ENCODE data around the gene MGAT1.
"Not testable (repeated sequence)": the region's sequence is repeated elsewhere in the genome, so short reads cannot be mapped to it uniquely, and the experiment has no call there.

The MGAT1 gene

GRCh38 chr5:180803181-180804128, 849 bp upstream of the MGAT1 start:
- no peak for DNase-seq

DNA sequence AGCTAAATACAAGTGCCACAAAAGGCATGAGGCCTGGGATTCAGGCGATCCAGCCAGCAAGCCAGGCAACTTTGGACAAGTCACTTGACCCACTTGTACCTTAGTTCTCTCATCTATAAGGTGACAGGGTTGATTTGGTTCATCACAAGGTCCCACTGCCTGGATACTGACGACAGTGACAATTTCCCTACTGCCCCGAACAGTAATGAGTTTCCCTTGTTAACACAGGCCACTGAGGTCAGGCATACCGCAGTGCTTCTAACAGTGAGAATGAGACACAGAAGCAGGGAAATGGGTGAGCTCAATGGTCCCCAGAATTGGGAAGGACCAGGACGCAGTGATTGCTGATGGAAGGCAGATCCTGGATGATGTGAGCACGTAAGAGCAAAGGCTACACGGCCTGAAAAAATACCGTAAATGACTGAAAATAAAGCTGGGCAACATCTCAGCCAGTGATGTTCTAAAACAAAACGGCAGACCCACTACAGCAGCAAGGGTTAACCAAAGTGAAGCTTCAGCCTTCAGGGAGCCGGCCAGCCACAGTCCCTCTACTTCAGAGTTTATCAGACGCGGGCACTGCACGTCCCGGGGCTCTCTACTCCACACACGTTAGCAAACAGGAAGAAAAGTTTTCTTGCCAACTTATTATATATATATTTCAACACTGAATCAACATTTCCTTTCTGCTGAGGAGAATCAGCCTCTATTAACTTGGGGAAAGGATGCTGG, 846 bp downstream of the MGAT1 start:
- DNase-seq: no peak

DNA sequence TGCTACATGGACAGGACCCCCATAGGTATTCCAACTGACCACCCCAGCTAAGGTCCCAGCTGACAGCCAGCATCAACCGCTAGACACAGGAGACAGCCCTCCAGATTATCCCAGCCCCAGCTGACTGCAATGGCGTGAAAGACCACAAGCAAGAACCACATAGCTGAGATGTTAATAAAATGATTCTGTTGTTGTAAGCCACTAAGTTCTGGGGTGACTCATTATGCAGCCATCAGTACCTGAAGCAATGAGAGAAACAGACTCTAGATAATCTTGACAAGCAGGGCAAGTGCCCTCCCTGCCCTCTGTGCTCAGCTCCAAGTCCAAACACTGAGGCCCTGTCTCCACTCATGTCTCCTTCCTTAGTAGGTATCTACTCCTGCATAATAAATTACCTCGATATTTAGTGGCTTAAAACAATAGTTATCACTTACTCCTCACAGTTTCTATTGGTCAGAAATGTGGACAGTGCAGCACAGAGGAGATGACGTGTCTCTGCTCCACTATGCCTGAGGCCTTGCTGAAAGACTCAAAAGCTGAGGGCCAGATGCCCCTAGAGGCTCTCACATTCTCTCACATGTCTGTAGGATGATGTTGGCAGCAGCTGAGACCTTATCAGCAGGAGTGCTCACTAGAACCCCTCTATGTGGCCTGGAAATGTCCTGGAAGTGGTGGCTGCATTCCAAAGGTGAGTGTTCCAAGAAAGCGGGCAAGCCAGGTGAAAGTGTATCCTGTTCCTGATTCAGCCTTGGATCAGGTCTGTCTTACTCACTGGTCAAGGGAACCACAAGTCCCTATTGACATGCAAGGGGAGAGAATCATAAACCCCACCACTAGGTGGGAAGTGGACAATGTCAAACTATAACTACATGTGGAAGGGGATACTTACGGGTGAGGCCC, 2.5 kb downstream of the MGAT1 start:
- no peak for DNase-seq

GRCh38 chr5:180799194-180799593, 3.4 kb downstream of the MGAT1 start:
- no peak for DNase-seq

DNA sequence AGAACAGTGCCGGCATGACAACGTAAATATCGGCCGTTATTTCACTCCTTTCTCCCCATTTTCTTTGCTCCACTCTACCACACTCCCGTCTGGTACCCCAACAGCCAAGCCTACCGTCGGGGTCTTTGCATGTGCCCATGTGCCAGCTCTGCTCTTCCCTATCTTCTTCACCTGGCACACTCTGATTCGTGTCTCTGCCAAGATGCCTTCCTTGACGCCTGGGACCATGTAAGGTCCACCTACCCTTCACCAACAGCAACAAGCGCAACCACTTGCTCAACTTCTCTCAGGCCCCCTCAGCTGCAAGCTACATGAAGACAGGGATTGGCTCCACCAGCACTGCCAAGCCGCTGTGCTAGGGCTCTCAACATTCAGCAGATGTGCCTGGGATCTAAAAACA, 4.4 kb downstream of the MGAT1 start:
- no peak for DNase-seq

DNA sequence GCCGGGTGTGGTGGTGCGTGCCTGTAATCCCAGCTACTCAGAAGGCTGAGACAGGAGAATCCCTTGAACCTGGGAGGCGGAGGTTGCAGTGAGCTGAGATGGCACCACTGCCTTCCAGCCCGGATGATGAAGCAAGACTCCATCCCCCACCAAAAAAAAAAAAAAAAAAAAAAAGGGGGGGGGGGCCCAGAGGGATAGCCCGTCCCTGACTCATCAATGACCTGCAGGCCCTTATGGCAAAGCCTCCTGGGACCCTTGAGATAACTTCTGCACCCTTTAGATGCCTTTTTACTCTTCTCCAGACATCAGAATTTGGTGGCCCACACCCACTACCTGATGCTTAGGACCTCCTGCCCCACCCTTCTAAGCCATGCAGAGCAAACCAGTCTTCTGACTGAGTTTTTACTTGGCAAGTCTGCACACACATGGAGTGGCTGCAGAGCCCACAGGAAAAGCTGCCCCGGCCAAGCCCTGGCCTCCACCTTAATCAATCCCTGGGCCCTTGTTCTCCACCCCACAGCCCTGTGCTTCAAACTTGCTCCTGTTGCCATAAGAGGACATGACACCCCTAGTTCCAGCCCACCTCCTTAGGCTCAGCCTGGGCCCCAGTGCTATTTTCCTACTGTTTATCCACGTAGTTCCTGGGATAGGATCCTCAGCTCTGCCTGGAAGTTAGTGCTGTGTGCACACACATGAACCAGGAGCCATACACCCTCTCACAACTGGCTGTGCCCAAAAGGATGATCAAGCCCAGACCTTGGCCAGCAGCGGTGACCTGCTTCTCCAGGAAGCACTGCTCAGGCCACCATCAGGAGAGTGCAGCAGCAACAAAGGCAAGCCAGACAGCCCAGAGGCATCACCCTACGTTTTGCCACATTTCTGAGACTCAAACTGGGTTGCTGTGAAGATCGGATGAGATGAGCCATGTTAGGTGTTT, 5.1 kb downstream of the MGAT1 start:
- no peak for DNase-seq

GRCh38 chr5:180795771-180796313, 6.8 kb downstream of the MGAT1 start:
- DNase-seq: no peak

- no peak for DNase-seq
Observed at GRCh38 chr5:180792965-180793287, 9.7 kb downstream of the MGAT1 start.

GRCh38 chr5:180792287-180792964, 10.2 kb downstream of the MGAT1 start:
- no peak for DNase-seq

DNA sequence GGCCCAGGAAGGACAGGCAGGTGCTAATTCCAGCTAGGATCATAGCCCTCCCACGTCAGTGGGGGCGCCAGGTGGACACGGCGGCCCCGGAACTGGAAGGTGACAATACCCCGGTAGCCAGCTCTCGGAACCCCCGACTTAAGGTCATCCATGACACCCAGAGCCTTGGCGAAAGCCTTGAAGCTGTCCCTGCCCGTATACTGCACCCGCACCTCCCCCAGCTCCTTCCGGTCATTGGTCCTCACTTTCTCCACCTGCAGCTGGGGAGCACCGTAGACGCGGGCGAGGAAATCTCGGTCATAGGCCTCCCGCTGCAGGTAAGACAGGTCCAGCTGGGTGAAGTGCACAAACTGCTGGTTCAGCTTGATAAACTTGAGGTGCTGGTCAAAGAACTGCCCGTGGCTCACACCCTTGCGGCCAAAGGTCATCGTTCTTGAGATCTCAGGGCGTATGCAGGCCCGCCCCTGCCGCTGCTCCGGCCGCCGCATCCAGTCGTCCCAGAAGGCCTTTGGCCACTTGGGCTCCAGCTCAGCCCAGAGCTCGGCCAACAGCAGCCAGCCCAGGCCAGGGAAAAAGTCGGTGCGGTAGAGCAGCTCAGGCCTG, 10.9 kb downstream of the MGAT1 start:
- no peak for DNase-seq

DNA sequence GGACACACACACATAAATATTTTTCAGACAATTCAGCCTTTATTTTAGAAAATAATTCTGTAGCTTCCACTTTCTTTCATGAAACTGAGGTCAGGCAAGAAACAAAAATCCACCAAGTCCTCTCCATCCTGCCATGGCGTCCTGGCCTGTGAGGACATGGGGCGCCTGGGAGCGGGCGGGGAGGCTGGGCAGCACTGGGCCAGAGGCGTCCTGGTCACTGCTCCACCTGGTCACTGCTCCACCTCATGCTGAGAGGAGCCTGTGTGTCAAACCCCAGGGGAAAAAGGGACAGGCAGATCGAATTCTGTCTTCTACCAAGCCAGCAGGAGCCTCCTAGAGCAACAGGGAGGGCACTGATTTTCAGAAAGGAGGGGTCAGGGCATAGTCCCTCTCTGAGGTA, 12.1 kb downstream of the MGAT1 start:
- no peak for DNase-seq

DNA sequence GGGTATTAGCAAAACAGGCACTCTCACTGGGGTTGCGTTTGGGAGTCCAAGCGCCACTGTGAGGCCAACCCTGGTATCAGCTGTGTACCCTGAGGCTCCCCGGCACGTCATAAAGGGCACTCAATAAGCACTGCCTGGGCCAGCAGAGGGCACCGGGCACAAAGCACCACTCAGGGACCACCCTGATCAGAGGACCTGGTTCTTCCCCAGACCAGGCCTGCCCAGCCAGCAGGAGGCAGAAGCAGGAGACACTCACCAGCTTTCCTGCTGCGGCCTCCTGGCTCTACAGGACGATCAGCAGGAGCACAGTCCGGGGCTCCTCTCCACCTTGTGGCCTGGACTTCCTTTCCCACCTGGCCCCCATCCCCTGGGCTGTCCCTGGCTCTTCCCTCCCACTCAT, 12.6 kb downstream of the MGAT1 start:
- no peak for DNase-seq

- DNase-seq: not testable (repeated sequence)
Observed at GRCh38 chr5:180788651-180789410, 13.8 kb downstream of the MGAT1 start.

- DNase-seq: peak; percentile 22
Observed at GRCh38 chr5:180787711-180788431, 14.7 kb downstream of the MGAT1 start.

DNA sequence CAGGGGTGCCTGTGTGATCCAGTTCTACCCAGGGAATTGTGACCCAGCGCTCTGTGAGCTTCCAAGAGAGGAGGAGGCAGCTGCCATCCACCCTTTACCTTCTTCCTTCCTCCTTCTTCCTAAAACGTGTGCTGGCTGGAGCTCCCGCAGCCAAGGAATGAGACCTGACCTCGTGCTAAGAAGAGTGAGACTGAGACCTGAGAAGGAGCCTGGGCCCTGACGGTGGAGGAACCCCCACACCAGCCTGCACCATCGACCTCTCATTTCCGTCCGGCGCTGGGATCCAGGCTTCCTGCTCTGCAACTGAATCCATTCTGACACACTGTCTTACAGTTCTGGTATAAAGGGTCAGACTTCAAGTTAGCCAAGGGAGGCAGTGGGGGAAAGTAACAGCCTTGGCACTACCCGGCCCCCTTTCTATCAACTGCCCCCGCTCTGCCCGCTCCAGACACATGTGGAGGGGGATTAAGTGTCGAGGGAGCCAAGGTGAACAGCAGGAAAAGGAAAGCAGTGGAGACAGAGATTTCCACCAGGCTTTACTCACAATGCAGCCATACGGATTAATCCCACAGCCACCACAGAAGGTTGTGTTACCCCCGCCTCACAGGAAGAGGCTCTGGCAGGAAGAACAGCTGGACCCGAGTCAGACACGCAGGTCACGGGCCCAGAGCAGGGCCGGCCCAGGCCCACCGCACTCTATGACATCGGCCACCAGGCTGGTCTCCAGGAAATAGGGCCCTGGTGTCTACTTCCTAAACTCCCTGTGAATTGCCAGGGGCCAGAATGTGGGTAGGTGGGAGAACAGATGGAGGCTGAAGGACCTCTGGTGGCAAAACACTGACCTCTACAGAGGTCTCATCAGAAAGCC, 15.8 kb downstream of the MGAT1 start:
- no peak for DNase-seq

DNA sequence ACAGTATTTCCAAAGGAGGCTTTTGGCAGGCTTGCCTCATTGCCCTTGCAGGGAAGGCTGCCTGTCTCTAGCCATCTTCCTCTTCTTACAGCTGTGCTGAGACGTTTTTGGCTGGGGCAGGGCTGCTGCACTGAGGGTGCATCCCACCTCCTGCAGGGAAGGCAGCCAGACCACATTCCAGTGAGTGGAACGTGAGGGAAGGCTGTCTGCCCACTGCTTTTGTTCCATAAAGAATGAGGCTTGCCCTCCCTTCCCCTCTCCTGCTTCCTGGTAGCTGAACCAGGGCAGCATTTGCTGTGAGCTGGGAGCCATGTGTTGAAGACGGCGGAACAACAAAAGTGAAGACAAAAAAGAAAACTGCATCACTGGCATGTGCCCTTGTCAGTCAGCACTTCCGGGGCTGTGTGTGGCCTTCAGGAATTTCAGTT, 16.8 kb downstream of the MGAT1 start:
- no peak for DNase-seq

DNA sequence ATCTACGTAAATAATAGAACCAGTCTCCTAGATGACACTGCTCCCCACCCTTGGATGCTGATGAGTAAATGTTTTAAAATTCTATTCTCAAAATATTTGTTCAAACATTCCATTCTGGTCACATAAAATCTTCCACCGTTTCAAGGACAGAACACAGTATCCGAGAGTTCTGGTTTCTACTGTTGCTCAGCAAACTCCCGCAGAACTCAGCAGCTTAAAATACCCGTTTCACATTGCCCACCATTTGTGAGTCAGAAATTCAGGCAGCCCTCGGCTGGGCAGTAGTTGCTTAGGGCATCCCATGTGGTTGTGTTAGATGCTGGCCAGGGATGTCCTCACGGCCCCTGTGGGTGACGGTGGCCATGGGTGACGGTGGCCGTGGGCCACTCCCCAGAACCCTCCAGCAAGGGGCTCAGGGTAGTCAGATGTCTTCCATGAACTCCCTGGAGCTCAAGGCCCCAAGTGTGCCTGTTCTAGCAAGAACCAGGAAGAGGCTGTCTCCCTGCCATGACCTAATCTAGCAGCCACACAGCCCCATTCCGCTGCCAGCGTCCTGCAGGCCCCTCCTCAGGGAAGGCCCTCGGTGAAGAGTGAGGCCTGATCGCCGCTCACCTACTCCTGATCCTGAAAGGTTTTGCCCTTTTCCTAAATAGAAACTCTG, 17.4 kb downstream of the MGAT1 start:
- DNase-seq: no peak
